Islet precursor cell (in vitro differentiated cells): ENCODE results near the gene ISLR.

Source experiments
- DNase-seq: peaks from one replicate; pipeline ENCODE4 v3.0.0-alpha.2; 2018

Gene ISLR

DNA sequence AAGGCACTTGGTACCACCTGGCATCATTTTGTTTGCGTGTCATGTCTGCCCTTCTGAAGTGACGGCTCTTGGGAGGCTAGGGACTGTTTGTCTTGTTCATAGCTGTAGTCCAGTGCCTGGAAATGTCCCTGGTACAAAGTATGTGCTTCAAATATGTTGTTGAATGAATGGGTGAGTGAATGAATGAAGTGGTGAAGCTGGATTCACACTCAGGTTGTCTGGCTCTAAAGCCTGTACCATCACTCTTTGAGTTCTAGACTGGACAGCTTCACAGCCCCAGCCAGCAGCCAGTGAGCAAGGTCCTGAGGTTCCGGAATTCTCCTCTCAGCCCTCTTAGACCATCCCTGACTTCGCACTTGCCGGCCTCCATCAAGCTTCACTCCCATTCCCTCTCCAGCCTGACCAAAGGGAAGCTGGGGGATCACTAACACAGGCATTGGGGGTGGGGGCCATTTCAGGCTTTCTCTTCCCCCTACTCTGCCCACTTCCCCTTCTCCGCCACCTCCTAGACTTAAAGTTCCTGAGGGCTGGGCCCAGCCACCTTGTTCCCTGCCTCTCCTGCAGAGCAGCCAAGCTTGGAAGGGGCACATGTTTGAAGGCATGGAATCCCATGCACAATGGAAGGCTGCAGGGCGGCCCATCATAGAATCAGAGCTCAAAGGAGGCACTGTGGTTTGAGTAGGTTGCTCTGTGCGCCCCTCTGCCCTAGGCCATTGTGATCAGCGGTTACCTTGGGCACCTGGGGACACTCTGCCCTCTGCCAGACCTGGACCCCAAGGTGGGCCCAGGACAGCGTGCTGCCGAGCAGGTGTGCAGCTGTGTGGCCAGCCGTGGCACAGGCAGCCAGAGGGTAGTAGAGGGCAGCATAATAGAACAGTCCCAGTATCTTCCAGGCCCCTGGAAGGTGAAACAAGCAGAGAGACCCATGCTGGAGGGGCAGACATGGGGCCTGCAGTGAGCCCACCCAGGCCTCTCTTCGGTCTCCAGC lies 21.4 kb downstream of the ISLR start:
- no peak for DNase-seq

GRCh38 chr15:74196175-74196574 lies 22.7 kb downstream of the ISLR start:
- no peak for DNase-seq

DNA sequence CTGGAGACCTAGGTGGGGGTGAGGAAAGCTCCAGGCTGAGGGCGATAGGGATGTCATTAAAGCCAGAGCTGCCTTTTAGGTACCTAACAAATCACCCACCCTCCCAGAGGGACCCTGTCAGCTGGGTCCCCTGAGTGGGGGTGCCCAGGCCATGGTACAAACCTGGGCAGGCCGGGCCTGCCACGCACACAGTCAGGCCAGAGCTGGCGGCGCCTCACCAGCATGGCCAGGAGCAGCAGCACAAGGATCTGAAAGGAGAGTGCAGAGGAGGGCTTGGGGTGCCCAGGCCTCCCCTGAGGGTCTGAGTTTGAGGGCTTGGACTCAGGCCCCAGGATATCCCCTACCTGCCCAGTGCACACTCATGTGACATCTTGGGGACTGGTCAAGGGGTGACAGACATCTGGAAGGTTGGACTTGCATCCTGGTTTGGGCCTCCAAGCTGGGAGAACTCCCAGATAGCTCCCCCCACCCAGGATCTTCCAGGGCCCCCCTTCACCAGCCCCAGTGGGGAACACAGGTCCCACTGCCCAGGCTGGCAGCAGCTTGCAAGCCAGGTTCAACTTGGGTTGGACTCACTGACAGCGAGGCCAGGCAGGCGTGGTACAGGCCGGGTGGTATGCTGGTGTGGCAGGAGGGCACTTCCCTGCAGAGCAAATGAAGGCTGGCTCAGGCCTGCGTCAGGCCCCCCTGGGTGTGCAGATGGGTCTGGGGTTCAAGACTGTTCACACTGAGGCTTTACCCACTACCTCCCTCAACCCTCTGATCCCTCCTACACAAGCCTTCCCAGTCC lies 23.9 kb downstream of the ISLR start:
- no peak for DNase-seq

- DNase-seq: no peak
Observed at GRCh38 chr15:74199297-74199652, 25.8 kb downstream of the ISLR start.

DNA sequence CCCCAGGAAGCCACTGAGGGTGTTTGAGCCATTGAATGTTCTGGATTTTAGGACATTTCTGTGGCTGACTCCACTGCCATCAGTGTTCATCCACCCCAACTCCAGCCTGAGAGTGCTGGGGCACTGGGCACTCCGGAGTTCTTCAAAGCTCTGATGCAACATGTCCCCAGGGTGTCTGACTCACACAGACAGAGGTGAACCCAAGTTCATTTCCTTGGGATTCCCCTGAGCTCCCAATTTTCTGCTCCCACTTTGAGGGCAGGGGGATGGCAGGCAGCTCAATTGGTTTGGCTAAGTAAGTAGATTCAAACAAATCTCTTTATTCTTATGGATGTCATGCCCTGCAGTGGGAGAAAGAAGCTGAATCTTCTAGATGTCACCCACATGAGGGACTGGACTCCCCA lies 26.9 kb downstream of the ISLR start:
- DNase-seq: no peak

GRCh38 chr15:74200871-74201419 lies 27.4 kb downstream of the ISLR start:
- no peak for DNase-seq

DNA sequence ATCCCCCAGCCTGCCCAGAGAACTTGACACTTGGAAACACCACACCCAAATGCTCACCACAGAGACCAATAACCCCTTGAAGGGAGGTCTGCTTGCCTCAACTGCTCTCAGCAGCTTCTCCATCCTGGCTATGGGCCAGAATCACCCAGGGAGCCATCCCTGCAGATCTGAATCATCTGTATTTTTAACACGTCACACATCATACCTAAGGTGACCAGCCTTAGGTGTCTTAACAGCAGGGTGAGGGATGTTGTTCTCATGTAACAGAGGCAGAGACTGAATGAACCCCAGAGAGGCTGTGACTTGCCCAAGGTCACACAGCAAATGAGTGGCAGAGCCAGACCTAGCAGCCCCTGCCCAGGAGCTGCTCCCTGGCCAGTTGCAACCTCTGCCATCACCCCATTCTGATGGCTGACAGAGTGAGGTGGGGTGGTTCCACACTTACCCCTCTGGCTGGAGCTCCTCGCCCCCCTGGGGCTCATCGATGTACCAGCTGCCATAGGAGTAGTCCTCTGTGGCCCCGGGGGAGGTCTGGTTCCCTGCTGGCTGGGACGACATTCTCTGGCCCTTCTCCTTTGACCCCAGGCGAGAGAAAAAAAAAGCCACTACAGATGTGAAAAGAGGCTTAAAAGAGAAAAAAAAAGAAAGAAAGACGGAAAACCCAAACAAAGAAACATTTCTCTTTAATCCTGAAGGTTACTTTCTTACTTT lies 28.4 kb downstream of the ISLR start:
- DNase-seq: no peak

DNA sequence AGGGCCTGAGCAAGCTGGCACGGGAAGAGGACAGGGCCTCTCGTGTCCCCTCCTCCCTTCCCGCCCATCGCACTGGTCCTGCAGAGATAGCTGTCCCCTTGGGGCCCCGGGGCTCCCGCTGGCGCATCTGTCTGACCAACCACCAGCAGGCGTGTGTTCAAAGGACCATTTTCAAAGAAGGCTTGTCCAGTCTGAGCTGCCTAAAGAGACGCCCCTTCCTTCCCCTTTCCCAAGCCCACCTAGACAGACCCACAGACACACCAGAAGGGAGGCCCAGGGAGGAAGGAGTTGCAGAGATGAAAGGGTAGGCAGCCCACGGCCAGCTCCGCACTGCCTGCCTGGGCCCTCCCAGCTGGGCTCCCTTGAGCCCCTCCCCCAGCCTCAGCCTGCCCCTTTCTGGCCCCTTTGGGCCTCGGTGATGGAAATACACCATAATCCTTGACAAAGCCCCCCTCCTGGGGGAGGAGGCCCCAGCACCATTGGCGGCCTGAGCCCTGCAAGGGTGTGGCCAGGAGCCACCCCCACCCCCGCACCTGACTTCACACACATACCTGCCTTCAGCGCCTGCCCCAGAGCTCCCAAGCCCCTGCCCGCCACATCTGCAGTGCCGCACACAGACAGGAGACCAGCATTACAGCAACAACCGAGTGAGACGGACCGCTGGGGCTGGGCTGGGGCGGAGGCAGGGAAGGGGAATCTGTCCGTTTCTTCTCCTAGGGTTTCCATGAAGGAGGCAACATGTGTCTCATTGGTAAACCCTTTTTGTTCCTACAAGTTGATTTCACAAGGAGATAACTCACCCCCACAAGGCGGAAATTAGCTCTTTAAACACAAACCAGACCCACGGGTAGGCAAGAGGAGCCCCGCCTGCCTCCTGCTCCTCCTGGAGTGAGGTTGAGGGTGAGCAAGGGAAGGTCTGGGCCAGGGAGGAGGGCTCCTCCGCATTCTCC lies 29.2 kb downstream of the ISLR start, which contains the start of gene STRA6:
STRA6 (minus strand) TSS at position 336 of the 950 bp plus-strand sequence. CDS start 520 bp downstream, outside the sequence.
- DNase-seq: peak; percentile 96

GRCh38 chr15:74203914-74204431 lies 30.5 kb downstream of the ISLR start:
- peak; percentile 74 for DNase-seq

GRCh38 chr15:74205582-74205947 lies 32.1 kb downstream of the ISLR start:
- no peak for DNase-seq

- no peak for DNase-seq
Observed at GRCh38 chr15:74206801-74207281, 33.3 kb downstream of the ISLR start.

DNA sequence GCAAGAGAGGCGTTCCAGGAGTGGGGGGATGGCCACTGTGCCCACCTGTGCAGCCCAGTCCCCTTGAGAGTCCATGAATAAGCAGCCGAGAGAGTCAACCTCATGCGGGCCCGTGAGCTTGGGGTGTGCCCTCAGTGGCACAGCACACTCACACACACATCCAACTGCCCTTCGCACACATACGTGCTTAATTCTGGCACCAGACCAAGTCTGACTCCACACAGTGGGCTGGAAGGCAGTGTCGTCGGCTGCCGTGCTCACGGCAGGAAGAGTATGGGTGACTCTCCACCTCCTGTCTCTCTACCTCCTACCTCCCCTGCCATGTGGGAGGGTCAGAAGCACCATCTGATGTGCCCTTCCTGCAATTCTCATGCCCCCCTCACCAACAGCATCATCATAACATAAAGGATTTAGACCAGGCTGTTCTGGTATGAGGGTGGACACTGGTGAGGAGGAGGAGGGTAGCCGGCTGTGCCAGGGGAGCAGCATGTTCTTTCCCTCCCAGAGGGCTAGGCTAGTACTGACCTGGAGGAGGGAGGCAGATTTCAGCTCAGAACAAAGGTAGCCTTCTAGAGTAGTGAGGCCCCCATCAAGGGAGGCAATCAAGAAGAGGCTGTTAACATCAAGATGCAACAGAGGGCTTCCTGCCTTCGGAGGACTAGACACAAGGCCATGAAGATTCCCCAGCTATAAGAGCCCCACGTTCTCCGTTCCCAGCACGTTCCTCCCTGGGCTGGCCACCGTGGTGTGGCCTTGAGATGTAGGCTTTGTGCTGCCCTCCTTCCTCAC lies 34.3 kb downstream of the ISLR start:
- no peak for DNase-seq

DNA sequence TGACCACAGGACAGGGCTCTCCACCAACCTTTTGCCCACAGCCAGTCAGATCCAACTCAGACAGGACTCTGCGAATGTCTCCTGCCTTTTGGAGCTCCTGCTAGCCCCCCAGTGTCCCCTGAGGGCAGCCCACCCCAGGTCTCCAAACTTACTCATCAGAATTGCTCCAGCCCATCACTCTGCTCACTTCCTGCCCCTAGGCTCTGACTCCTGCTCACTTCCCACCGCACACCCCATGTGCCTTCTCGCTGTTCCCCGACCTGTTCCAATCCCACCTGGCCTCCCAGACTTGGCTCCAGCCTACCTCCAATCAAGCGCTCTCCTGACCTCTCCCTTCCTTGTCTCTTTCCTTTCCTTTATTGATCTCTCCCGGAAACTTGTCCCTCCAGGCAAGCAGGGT lies 35.0 kb downstream of the ISLR start:
- peak; percentile 63 for DNase-seq

DNA sequence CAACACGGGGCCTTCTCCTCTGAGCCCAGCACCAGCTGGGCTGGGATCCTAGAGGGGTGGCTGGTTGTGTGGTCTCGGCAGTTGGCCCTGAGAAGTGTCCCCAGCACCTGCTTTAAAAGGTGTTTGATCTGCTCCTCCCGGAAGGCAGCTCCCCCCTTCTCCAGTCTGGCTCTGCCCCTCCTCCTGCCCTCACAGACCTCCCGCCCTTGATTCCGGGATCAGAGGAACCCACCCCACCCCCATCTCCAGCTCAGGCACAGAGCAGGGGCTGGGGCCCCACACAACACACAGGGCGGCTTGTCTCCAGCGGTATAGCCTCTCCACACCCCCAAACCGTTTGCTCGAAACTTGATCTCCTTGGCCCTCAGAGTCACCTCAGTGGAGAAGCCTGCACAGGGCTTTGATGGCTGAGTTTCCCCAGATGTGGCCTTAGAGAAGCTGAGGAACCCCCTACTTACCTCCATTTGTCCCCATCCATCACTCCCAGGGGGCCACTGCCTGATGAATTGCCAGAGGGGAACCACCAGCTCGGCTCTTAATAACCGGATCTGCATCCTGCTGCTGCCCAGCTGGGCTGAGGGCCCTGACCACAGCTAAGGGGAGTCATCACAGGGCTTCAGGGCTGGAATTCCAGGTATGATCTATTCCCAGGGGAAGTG lies 35.5 kb downstream of the ISLR start:
- peak; percentile 82 for DNase-seq

- no peak for DNase-seq
Observed at GRCh38 chr15:74209560-74209958, 36.0 kb downstream of the ISLR start.

DNA sequence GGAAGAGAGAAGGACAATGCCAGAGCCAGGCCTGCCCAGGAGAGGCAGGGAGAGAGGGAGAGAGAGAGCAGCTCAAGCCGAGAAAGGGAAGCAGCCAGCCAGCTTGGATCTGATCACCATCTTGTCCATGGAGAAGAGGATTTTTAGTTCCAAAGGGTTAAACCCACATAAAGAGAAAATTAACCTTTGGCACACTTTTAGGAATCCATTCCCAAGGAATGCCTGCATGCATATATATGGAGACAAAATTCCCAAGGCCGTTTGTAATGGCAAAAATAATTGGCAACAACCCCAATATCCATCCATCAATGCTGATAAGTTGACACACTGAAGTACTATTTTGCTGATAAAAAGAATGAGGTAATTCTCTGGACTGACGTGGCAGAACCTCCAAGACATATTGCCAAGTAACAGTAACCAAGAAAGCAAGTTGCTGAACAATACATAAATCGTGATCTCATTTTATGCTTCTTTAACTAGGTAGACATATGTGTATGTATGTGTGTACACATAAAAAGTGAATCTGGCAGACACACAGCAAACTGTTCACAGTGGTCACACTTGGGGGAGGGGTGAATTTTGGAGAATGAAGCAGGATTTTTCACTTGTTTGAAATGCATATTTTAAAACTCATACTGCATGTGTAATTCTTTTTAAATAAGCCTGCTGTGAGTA lies 36.6 kb downstream of the ISLR start:
- DNase-seq: no peak

- DNase-seq: no peak
Observed at GRCh38 chr15:74210729-74211128, 37.2 kb downstream of the ISLR start.

DNA sequence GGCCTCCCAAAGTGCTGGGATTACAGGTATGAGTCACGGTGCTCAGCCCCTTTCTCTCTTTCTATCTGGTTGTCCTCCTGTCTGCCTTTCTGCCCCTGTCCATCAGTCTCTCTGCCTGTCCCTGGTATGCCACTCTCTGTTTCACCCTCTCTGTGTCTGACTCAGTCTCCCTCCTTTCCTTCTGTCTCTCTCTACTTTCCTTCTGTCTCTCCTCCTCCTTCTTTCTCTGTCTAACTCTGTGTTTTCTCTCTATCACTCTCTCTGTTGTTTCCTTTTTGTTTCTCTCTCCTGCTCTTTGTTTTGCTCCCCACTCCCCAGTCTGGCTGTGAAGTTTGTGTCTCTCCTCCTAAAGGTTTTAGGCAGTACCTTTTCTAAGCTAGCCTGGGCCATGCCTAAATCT lies 38.1 kb downstream of the ISLR start:
- DNase-seq: no peak

GRCh38 chr15:74212494-74212893 lies 39.0 kb downstream of the ISLR start:
- DNase-seq: no peak
